MV-4-11 (cell line): ENCODE data around the gene DYNLT1.
"Not testable (repeated sequence)": the region's sequence is repeated elsewhere in the genome, so short reads cannot be mapped to it uniquely, and the experiment has no call there.

ENCODE experiments used
- DNase-seq: peaks from one replicate; lab custom pipeline; 2025; lab: John Stamatoyannopoulos, UW

DYNLT1 gene

DNA sequence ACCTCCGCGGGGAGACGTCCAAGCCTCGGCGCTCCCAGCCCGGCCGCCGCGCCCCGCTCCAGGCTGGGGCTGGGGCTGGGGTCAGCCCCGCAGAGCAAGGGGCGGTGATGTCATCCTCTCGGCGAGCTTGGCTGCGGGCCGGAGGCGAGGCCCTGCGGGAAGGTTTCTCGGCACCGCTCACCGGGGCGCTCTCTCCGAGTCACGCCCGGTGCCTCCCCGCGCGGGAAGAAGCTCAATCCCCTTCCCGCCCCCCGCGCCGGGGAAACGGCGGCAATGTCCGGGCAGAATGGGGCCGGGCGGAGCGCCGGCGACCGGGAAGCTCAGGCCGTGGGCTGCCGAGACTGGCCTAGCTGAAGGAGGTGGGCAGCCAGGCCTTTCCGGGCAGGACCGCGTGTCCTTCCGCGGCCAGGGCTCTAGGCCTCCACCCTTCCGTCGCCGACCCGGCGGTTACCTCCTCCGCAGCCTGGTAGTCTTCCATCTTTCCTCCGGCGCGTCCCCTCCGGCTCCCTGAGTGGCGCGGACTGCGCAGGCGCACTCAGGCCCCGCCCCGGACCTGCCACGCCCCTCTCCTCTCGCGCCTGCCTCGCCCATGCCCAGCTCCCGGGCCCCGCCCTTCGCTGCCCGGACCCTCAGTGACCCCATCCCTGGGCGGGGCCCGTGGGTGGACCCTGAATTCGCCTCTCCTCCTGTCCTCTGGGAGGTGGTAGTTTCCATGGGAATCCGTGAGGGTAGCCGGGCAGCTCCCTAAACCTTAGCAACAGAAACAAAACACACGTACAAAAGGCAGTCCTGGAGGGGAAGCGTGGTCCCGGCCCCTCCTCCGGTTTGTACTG lies at the start of gene DYNLT1:
DYNLT1 (minus strand) TSS at position 513 of the 833 bp plus-strand sequence; CDS start at position 478, 35 bp downstream.
- DNase-seq = peak; percentile 63

DNA sequence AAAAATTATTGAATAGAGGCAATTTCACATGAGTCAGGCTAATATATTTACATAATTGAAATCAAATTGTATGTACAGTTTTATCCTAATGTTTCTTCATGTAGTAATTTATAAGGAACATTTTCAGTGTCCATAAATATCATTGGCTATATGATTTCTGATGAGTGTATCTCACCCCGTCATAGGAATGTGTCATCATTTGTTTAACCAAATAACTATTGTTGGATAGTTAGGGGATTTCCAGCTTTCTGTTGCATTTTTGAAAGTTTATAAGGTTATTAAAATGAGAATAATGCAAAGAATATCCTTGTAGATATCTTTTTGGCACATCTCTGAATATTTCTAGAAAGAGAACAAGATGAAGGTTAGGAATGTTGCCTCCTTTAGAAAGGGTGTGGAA lies 44.3 kb upstream of the DYNLT1 start:
- DNase-seq = no peak

DNA sequence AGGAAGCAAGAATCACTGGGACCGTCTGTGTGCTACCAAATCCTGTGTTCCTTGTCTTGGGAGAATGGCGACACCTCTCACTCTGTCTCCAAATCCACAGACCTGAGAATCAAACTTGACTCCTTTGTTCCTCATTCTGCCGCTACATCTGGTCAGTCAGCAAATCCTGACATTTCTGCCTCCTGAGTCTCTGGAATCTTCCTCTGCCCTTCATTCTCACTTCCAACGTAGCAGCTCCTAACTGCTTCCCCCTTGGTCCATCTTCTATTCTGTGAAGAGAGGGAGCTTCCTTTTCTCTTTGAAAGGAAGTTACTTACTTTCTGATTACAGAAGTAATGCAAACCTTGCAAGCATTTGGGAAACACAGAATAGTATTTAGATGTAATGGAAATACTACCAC lies 43.0 kb upstream of the DYNLT1 start:
- no peak for DNase-seq

DNA sequence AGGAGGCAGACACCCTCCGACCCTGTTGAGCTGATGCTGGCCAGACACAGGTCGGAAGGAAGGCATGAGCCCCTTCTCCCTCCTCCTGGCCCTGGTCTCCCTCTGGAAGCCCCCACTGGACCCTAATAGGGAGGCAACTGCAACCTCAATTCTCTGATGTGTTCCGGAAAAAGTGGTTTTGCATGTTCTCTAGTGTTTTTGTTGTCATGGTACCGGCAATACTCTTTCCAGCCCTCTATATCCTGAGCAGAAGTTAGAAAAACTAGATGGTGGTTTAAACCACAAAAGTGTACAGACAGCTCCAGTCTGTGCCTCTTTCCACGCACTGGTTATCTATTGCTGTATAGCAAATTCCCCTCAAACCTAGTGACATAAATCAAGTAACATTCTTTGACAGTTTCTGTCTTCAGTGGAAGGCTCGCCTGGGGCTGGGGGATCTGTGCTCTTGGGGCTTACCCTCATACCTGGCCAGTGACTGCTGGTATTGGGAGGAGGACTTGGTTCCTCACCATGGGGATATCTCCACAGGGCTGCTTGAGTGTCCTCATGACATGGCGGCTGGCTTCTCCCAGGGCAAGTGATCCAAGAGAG lies 42.3 kb upstream of the DYNLT1 start:
- DNase-seq = peak; percentile 72

DNA sequence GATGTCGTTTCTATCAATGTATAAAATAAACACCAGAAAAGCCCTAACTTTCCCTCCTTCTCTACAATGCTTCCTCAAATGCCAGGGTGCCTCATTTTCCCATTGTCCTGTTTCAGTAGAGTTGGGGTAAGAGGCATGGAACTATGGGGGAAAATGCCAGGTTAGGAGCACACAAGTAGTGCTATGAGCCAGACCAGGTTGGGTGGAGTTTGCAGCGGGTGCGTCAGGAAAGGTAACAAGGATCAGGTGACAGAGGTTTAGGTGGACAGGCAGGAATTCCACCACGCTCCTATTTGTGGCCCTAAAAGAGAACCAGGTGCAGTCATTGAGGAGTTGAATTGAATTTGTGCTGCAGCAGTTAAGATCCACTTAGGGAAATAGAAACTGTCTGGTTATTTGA lies 41.8 kb upstream of the DYNLT1 start:
- DNase-seq = no peak

DNA sequence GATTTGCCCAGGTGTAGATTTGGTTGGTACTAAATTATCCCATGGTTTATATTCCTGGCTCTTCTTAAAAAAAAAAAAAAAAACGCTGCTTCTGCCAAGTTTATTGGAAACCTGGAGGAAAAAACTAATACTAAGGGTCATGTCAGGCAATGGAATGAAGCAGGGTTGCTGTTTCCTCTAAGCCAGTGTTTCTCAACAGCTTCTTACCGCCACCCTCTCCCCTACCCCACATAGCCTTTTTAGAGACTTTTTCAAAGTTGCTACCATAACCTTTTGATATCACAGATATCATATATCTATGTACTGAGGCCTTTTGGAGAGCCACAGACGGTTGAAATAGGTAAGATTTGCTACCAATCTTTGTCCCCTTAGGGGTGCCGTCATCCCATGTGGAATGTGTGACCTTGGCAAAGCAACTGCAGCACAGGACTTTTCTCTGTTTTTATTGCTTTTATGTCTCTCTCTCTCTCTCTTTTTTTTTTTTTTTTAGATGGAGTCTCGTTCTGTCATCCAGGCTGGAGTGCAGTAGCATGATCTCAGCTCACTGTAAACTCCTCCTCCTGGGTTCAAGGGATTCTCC lies 40.3 kb upstream of the DYNLT1 start:
- DNase-seq = no peak

- no peak for DNase-seq
Measured at GRCh38 chr6:158684311-158684710, 39.8 kb upstream of the DYNLT1 start.

GRCh38 chr6:158680481-158680880 lies 35.9 kb upstream of the DYNLT1 start:
- DNase-seq = no peak

- DNase-seq = no peak
Measured at GRCh38 chr6:158680015-158680414, 35.5 kb upstream of the DYNLT1 start.

- no peak for DNase-seq
Measured at GRCh38 chr6:158677906-158678578, 33.5 kb upstream of the DYNLT1 start.

- DNase-seq = not testable (repeated sequence)
Measured at GRCh38 chr6:158677094-158677493, 32.6 kb upstream of the DYNLT1 start.

GRCh38 chr6:158674342-158675131 lies 30.0 kb upstream of the DYNLT1 start:
- no peak for DNase-seq

DNA sequence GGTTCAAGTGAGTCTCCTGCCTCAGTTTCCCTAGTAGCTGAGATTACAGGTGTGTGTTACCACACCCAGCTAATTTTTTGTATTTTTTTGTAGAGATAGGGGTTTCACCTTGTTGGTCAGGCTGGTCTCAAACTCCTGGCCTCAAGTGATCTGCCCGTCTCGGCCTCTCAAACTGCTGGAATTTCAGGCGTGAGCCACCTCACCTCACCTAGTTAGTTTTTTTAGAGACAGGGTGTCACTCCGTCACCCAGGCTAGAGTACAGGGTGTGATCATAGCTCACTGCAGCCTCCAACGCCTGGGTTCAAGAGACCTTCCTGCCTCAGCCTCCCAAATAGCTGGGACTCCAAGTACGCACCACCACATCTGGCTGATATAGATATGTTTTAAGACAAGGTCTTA lies 28.2 kb upstream of the DYNLT1 start:
- DNase-seq = no peak

DNA sequence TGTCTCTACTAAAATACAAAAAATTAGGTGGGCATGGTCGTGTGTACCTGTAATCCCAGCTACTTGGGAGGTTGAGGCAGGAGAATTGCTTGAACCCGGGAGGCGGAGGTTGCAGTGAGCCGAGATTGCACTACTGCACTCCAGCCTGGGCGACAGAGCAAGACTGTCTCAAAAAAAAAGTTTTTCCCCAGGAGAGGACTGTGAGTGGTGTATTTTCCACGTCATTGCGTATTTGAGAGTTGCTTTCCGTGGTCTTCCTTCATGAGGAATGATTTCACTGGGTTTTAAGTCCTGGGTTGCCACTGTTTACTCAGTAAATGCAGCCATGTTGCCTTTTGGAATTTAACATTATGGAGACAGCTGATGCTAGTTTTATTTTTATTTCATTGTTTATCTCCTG lies 27.6 kb upstream of the DYNLT1 start:
- DNase-seq = not testable (repeated sequence)

DNA sequence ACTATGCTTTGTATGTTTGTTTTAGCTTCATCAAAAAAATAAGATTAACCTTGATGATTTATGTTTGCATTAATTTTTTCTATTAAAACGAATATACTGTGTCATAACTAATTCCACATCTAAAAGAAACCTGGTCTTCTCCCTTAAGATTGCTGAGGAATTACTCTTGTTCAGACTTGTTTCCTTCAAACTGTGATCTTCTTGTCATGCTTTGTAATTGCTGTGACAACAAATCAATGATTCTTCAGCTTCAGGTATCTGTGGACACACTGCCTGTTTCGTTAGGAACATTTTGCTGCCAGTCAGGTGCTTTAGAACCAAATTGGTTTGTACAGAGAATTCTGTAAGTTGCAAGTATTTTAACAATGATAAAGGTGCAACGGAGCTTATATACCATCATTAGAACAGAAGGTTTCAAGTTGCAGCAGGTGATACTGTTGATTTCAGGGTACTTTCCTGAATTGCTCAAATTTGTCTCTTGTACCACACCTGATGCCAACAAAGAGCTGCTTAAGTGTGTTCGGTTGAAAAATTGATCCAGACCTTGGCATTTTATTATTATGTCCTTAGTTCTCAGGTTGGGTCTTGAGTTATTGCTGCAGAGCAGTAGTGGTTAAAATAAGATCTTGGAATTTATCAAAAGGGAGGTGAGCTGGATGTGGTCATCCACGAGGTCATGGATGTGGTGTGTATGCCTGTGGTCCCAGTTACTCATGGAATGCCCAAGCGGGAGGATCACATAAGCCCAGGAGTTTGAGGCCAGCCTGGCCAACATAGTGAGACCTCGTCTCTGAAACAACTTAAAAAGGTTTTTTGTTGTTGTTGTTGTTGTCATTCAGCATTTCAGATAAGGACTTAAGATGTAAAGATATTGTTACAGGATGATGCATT lies 24.8 kb upstream of the DYNLT1 start:
- no peak for DNase-seq

DNA sequence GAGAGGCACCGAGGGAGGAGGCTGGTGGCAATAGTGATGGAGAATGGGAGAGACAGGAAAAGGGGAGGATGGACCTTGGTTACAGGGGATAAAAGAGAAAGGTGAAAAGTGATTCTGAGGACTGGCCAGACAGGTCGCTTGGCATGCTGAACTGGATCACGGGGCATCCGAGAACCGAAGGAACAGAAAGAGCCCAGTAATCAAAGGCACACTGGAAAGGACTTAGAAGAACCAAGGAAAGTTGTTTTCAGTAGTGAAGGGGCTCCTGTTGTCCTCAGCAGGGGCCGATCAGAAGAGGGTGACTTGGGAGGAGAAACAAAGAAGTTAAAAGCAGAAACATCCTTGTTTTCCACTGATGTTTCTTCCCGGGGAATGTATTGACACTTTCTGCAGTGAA lies 24.2 kb upstream of the DYNLT1 start:
- DNase-seq = no peak

DNA sequence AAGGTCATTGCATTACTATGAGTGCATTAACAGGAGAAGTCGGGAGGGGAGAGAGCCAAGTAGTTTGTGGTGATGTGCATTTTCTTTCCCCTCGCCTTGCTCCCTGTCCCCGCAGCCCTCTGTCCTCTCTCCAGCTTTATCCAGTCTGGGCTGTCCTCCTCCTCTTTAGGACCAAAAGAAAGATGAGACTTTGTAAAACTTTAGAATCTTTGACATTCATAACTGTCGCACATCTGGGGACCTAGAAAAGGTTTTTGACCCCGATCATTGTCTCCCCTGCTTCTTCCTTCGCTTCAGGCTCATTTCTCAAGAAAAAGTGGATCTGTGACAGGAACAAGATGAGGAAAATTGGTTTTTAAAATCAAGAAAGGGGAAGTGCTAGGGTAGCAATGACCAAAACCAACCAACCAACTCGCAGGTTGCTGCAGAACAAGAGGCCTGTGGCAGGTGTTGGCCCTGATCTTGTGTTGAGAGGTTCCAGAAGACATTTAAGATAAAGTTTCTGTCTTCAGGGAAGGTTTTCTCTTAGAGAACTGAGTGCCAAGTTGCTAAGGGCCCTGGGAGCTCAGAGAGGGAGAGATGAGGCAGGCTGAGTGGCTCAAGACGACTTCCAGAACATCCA lies 22.9 kb upstream of the DYNLT1 start:
- no peak for DNase-seq

- peak; percentile 99 for DNase-seq
Measured at GRCh38 chr6:158666628-158667359, 22.3 kb upstream of the DYNLT1 start.

DNA sequence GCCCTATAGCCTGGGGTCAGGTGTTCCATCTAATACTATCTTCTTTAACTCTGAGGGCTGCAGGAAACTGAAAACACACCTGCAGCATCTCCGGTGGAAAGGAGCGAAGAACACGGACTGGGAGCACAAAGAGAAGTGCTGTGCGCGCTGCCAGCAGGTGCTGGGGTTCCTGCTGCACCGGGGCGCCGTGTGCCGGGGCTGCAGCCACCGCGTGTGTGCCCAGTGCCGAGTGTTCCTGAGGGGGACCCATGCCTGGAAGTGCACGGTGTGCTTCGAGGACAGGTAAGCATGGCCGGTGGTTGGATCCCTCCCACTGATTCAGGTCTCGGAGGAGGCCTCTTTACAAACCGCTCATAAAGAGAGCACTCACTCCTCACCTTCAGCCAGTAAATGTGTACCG lies 20.8 kb upstream of the DYNLT1 start:
- no peak for DNase-seq
